ENCODE data around the gene RMC1.

GRCh38 chr18:23541349-23542093 lies 38.2 kb downstream of the RMC1 start:
- TF ChIP-seq TARDBP (IDR thresholded peaks at IDR 0.05) (no peak), SP1 (IDR thresholded peaks at IDR 0.05) (no peak), ZNF384 (IDR thresholded peaks at IDR 0.05) (no peak), SUZ12 (IDR thresholded peaks at IDR 0.05) (no peak), HDGF (IDR thresholded peaks at IDR 0.05; ENCODE audit: borderline replicate concordance) (no peak)
